Progenitor cell of endocrine pancreas (in vitro differentiated cells): ENCODE data around the gene SLC15A5. TPM values are rescaled to one million over a fixed set of nuclear protein-coding genes. Genes with fewer than 3 reads are reported as not detected.

ENCODE experiments used
- DNase-seq: peaks from one replicate; pipeline ENCODE4 v3.0.0; 2021; ENCODE audit warnings: low spot score; ENCODE audit not compliant: unreplicated experiment
- H3K27ac Mint-ChIP-seq: 2 replicates; pipeline ENCODE4 v1.8.0; 2021; ENCODE audit warnings: mild to moderate bottlenecking, moderate library complexity, mixed read lengths
- H3K27me3 Mint-ChIP-seq: 2 replicates; pipeline ENCODE4 v1.8.0; 2021; ENCODE audit warnings: mixed read lengths
- H3K36me3 Mint-ChIP-seq: 2 replicates; pipeline ENCODE4 v1.8.0; 2022; ENCODE audit warnings: mixed read lengths; ENCODE audit not compliant: insufficient read depth
- H3K4me1 Mint-ChIP-seq: 2 replicates; pipeline ENCODE4 v1.8.0; 2021; ENCODE audit warnings: low read depth, mixed read lengths
- H3K4me3 Mint-ChIP-seq: 2 replicates; pipeline ENCODE4 v1.8.0; 2021; ENCODE audit warnings: low read depth, mild to moderate bottlenecking, moderate library complexity, mixed read lengths
- H3K9me3 Mint-ChIP-seq: 2 replicates; pipeline ENCODE4 v1.8.0; 2021; ENCODE audit warnings: low read depth, mixed read lengths
- CTCF ChIP-seq: fragments of 200-600 bp; sonication (generic); IDR thresholded peaks from one replicate; pipeline ENCODE4 v1.5.0; 2021; ENCODE audit warnings: antibody characterized with exemption, mild to moderate bottlenecking; ENCODE audit not compliant: unreplicated experiment
- total RNA-seq: library from RNA; stranded (reverse); gene quantifications from 2 replicates; pipeline ENCODE4 v1.2.1, GENCODE V29; 2021

Gene SLC15A5
- total RNA-seq, 1 donor from 2014 or later: not detected

DNA sequence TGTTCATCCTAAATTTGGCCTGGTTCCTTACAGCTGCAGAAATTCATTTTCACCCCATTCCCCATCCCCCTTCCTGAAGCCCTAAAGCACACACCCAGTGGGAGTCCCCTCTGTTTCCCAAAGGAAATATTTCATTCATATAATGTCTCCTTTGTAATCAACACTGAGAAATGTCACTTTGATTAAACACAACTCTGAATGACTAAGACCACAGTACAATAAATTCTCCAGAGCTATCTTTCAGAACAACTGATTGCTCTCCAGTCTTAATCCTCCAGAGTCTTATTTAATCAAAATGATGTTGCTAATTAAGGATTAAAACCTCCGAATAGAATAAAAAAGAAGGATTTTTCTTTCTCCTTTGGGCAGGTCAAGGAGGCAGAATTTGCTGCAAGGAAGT is 6.4 kb downstream of the SLC15A5 start:
- no peak for DNase-seq
- no peak overlapping the region for H3K4me3 Mint-ChIP-seq
- peaks cover 2% of the 10 kb centered on the region for H3K4me1 Mint-ChIP-seq
- H3K36me3 Mint-ChIP-seq: no peaks in the 10 kb centered on the region
- no peak for TF ChIP-seq CTCF
- no peaks in the 10 kb centered on the region for H3K27me3 Mint-ChIP-seq
- no peak overlapping the region for H3K27ac Mint-ChIP-seq
- no peaks in the 10 kb centered on the region for H3K9me3 Mint-ChIP-seq

GRCh38 chr12:16269946-16270345 is 7.5 kb downstream of the SLC15A5 start:
- peaks cover 2% of the 10 kb centered on the region for H3K4me1 Mint-ChIP-seq
- DNase-seq: no peak
- TF ChIP-seq CTCF: no peak
- no peak overlapping the region for H3K4me3 Mint-ChIP-seq
- H3K36me3 Mint-ChIP-seq: no peaks in the 10 kb centered on the region
- H3K9me3 Mint-ChIP-seq: peaks cover 2% of the 10 kb centered on the region
- no peak overlapping the region for H3K27ac Mint-ChIP-seq
- no peaks in the 10 kb centered on the region for H3K27me3 Mint-ChIP-seq

DNA sequence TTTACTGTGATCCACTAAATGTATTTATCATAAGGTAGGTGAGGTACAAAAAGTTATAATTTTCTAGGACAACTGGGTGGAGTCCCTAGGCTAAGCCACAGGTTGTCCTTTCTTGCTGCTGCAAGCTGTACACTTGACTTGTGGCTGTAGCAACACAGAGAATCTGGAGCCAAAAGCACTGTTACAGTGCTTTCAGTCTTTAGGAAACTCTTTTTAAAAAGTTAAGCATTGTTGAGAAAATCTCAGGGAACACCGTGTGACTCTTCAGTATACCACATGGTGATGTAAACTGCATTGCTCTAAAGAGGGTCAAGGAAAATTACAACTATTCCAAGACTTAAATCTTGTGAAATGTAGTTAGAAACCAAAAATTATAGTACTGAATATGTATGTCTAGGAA is 11.4 kb downstream of the SLC15A5 start:
- Mint-ChIP-seq H3K36me3 (no peaks in the 10 kb centered on the region), H3K4me3 (no peak overlapping the region), H3K9me3 (peaks cover 16% of the 10 kb centered on the region), H3K27me3 (no peaks in the 10 kb centered on the region), H3K27ac (no peak overlapping the region), H3K4me1 (peaks cover 2% of the 10 kb centered on the region)
- no peak for DNase-seq
- TF ChIP-seq CTCF: no peak

DNA sequence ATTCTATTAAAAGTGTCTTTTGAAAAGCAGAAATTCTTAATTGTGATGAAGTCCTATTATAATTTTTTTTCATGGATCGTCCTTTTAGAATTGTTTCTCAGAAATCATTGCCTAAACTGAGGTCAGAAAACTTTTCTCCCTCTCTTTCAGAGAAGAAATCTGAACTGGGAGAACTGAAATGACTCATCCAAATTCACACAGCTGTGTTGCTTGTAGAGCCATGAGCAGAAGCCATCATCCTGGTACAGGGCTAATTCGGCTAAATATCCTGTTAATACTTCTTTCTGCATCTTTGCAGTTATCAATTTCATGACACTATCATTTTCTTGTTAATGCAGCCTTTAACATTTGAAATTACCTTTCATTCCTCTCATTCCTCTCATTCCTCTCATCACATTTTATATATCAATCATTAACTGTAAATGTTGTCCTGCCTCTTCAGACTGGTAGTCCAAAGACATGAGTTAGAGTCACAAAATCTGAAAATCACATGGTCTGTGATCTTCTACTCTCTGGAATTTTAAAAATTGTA is 15.5 kb downstream of the SLC15A5 start:
- H3K36me3 Mint-ChIP-seq: no peaks in the 10 kb centered on the region
- H3K27ac Mint-ChIP-seq: no peak overlapping the region
- H3K4me3 Mint-ChIP-seq: no peak overlapping the region
- no peak for TF ChIP-seq CTCF
- no peaks in the 10 kb centered on the region for H3K4me1 Mint-ChIP-seq
- DNase-seq: no peak
- H3K27me3 Mint-ChIP-seq: no peaks in the 10 kb centered on the region
- H3K9me3 Mint-ChIP-seq: peaks cover 16% of the 10 kb centered on the region

DNA sequence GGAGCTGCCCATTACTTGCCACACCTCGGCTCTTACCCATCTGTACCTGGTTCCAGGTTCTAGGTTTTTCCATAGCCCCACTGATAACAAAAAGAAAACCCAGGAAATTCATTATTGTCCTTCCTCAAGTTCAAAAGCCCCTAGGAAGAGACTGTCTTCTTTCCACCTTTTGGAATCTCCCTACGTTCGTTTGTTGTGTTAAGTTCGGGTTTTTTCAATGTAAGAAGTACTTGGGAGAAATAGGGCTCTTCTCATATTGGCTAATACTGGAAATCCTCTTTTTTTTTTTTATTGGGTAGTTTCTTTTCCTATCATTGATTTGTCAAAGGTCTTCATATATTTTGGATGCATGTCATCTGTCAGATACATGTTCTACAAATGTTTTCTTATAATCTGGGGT is 17.3 kb downstream of the SLC15A5 start:
- Mint-ChIP-seq H3K36me3 (no peaks in the 10 kb centered on the region), H3K9me3 (peaks cover 16% of the 10 kb centered on the region), H3K27ac (no peak overlapping the region), H3K4me1 (no peaks in the 10 kb centered on the region), H3K27me3 (no peaks in the 10 kb centered on the region), H3K4me3 (no peak overlapping the region)
- no peak for TF ChIP-seq CTCF
- DNase-seq: no peak
